Kidney glomerular epithelial cell (primary cell): ENCODE data around the gene PIK3R1.

Experiments
- DNase-seq: peaks from one replicate; lab custom pipeline; 2025; lab: John Stamatoyannopoulos, UW

Gene PIK3R1

GRCh38 chr5:68252673-68253623 is 37.4 kb downstream of the PIK3R1 start:
- DNase-seq = peak; percentile 66

- DNase-seq = no peak
Measured at GRCh38 chr5:68253624-68254585, 38.3 kb downstream of the PIK3R1 start.

- DNase-seq = no peak
Measured at GRCh38 chr5:68254810-68255209, 39.3 kb downstream of the PIK3R1 start.

- DNase-seq = no peak
Measured at GRCh38 chr5:68255305-68256120, 40.0 kb downstream of the PIK3R1 start.

- no peak for DNase-seq
Measured at GRCh38 chr5:68257210-68257609, 41.7 kb downstream of the PIK3R1 start.

- DNase-seq = no peak
Measured at GRCh38 chr5:68258531-68258930, 43.0 kb downstream of the PIK3R1 start.

- no peak for DNase-seq
Measured at GRCh38 chr5:68259700-68260099, 44.1 kb downstream of the PIK3R1 start.

GRCh38 chr5:68260467-68260866 is 44.9 kb downstream of the PIK3R1 start:
- no peak for DNase-seq

- no peak for DNase-seq
Measured at GRCh38 chr5:68261169-68261568, 45.6 kb downstream of the PIK3R1 start.

GRCh38 chr5:68261569-68262065 is 46.1 kb downstream of the PIK3R1 start:
- DNase-seq = no peak

- peak; percentile 31 for DNase-seq
Measured at GRCh38 chr5:68264024-68264956, 48.7 kb downstream of the PIK3R1 start.

GRCh38 chr5:68265347-68265746 is 49.8 kb downstream of the PIK3R1 start:
- DNase-seq = no peak

GRCh38 chr5:68265822-68266395 is 50.4 kb downstream of the PIK3R1 start:
- no peak for DNase-seq

- DNase-seq = no peak
Measured at GRCh38 chr5:68266457-68266856, 50.9 kb downstream of the PIK3R1 start.

- DNase-seq = no peak
Measured at GRCh38 chr5:68267066-68267465, 51.5 kb downstream of the PIK3R1 start.

- no peak for DNase-seq
Measured at GRCh38 chr5:68268101-68268851, 52.7 kb downstream of the PIK3R1 start.

GRCh38 chr5:68268852-68269130 is 53.2 kb downstream of the PIK3R1 start:
- no peak for DNase-seq

GRCh38 chr5:68269820-68270219 is 54.3 kb downstream of the PIK3R1 start:
- no peak for DNase-seq

GRCh38 chr5:68270399-68270975 is 54.9 kb downstream of the PIK3R1 start:
- DNase-seq = no peak
